Nephron progenitor cell (in vitro differentiated cells): ENCODE measurements around the gene COX7C.
"Not testable (repeated sequence)": the region's sequence is repeated elsewhere in the genome, so short reads cannot be mapped to it uniquely, and the experiment has no call there.

Experiments
- DNase-seq: peaks from one replicate; pipeline ENCODE4 v3.0.0; 2021
- H3K27ac Mint-ChIP-seq: 2 replicates; pipeline ENCODE4 v1.8.0; 2021; ENCODE audit warnings: mild to moderate bottlenecking, moderate library complexity, mixed read lengths
- H3K27me3 Mint-ChIP-seq: 2 replicates; pipeline ENCODE4 v1.8.0; 2021; ENCODE audit warnings: mild to moderate bottlenecking, low read depth, mixed read lengths; ENCODE audit not compliant: poor library complexity
- H3K36me3 Mint-ChIP-seq: 2 replicates; pipeline ENCODE4 v1.8.0; 2021; ENCODE audit warnings: low read depth, mixed read lengths
- H3K4me1 Mint-ChIP-seq: 2 replicates; pipeline ENCODE4 v1.8.0; 2021; ENCODE audit warnings: mixed read lengths
- H3K4me3 Mint-ChIP-seq: 2 replicates; pipeline ENCODE4 v1.8.0; 2021; ENCODE audit warnings: mild to moderate bottlenecking, moderate library complexity, mixed read lengths
- H3K9me3 Mint-ChIP-seq: 2 replicates; pipeline ENCODE4 v1.8.0; 2021; ENCODE audit warnings: mild to moderate bottlenecking, moderate library complexity, mixed read lengths
- TF ChIP-seq, protein P1 (sequence below): fragments of 200-600 bp; sonication (generic); IDR thresholded peaks from 2 replicates; pipeline ENCODE4 v1.5.0; 2021; ENCODE audit warnings: antibody characterized with exemption

COX7C gene, protein sequence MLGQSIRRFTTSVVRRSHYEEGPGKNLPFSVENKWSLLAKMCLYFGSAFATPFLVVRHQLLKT

GRCh38 chr5:86617756-86618576, at the start of gene COX7C:
TSS of gene COX7C (plus strand) at chr5:86617941. CDS start at chr5:86618056, 115 bp downstream.
- Mint-ChIP-seq H3K4me1 (peaks cover 14% of the 10 kb centered on the region), H3K9me3 (peaks cover 15% of the 10 kb centered on the region), H3K4me3 (peak within 1 kb of the TSS; percentile 100), H3K27ac (peak within 1 kb of the TSS; percentile 99), H3K27me3 (peaks cover 12% of the 10 kb centered on the region), H3K36me3 (peaks cover 46% of the 10 kb centered on the region)
- peak; percentile 83 for DNase-seq
- TF ChIP-seq, protein P1, sequence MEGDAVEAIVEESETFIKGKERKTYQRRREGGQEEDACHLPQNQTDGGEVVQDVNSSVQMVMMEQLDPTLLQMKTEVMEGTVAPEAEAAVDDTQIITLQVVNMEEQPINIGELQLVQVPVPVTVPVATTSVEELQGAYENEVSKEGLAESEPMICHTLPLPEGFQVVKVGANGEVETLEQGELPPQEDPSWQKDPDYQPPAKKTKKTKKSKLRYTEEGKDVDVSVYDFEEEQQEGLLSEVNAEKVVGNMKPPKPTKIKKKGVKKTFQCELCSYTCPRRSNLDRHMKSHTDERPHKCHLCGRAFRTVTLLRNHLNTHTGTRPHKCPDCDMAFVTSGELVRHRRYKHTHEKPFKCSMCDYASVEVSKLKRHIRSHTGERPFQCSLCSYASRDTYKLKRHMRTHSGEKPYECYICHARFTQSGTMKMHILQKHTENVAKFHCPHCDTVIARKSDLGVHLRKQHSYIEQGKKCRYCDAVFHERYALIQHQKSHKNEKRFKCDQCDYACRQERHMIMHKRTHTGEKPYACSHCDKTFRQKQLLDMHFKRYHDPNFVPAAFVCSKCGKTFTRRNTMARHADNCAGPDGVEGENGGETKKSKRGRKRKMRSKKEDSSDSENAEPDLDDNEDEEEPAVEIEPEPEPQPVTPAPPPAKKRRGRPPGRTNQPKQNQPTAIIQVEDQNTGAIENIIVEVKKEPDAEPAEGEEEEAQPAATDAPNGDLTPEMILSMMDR, result no peak

DNA sequence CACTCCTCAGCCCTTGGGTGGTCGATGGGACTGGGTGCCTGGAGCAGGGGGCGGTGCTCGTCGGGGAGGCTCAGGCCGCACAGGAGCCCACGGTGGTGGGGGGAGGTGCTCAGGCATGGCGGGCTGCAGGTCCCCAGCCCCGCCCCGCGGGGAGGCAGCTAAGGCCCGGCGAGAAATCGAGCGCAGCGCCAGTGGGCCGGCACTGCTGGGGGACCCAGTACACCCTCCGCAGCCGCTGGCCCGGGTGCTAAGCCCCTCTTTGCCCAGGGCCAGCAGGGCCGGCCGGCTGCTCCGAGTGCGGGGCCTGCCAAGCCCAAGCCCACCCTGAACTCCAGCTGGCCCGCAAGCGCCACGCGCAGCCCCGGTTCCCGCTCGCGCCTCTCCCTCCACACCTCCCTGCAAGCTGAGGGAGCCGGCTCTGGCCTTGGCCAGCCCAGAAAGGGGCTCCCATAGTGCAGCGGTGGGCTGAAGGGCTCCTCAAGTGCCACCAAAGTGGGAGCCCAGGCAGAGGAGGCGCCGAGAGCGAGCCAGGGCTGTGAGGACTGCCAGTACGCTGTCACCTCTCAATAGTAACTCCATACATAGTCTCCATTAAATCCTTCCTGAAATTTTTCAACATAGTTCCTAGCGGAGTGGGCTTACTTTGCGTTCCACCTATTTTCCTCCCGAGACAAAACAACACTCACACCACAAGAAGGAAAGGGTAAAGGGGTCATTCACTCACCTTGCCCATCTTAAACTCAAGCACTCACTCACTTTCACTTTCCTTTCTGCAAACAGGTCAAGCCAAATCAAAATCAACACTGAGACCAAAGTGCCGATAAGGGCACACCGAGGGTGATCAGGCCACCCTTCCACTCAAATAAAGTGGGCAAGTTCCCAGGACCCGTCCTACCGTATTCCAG, 48.0 kb upstream of the COX7C start:
- not testable (repeated sequence) for H3K4me1 Mint-ChIP-seq

DNA sequence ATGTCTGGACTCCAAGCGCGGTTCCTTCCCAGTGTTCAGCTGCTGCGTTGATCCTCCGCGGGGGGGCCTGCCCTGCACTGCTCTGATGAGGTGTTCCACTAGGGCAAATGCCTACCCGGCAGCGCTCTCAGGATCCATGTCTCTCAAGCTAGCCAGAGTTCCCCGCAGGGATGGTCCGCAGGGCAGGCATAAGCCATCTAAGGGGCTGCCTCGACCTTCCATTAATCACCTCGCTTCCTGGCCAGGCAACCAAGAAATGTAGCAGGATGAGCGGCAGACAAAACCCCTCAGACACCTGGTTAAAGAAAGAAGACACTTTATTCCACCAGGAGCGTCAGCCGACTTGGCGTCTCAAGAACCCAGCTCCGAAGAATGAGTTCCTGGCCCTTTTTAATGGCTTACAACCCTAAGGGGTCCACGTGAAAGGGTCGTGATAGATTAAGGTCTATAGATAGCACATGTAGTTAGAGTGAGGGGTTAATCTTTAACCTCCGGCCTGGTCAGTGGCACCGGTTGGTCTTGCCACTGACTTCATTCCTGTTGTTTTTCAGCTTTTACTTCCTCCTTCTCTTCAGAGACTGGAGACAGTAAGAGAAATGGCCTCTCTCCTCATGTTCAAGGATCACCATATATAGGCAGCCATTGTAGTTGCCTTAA, 47.2 kb upstream of the COX7C start:
- H3K27me3 Mint-ChIP-seq, result peaks cover 2% of the 10 kb centered on the region
- H3K4me1 Mint-ChIP-seq, result no peaks in the 10 kb centered on the region
- H3K36me3 Mint-ChIP-seq, result no peaks in the 10 kb centered on the region
- peaks cover 12% of the 10 kb centered on the region for H3K9me3 Mint-ChIP-seq
- no peak for DNase-seq
- H3K27ac Mint-ChIP-seq, result peak overlapping the region; percentile 66
- H3K4me3 Mint-ChIP-seq, result no peak overlapping the region
- TF ChIP-seq, protein P1, result no peak

More for the DNA sequence above, 48.0 kb upstream of the COX7C start:
- DNase-seq, H3K4me3 Mint-ChIP-seq, H3K36me3 Mint-ChIP-seq, H3K27me3 Mint-ChIP-seq: not testable (repeated sequence)
- Mint-ChIP-seq H3K9me3 (peaks cover 12% of the 10 kb centered on the region), H3K27ac (peak overlapping the region; percentile 66)

DNA sequence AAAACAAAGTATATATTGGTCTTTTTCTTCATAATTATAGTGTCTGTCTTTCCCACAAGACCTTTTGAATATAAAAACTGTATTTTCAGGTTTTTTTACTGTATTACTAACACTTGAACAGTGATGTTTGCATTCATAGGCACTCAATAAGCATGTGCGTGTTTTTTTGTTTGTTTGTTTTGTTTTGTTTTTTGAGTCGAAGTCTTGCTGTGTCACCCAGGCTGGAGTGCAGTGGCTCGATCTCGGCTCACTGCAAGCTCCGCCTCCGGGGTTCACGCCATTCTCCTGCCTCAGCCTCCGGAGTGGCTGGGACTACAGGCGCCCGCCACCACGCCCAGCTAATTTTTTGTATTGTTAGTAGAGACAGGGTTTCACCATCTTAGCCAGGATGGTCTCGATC, 46.6 kb upstream of the COX7C start:
- DNase-seq, H3K4me1 Mint-ChIP-seq, H3K4me3 Mint-ChIP-seq, H3K36me3 Mint-ChIP-seq, H3K27ac Mint-ChIP-seq, H3K27me3 Mint-ChIP-seq: not testable (repeated sequence)
- peaks cover 12% of the 10 kb centered on the region for H3K9me3 Mint-ChIP-seq

DNA sequence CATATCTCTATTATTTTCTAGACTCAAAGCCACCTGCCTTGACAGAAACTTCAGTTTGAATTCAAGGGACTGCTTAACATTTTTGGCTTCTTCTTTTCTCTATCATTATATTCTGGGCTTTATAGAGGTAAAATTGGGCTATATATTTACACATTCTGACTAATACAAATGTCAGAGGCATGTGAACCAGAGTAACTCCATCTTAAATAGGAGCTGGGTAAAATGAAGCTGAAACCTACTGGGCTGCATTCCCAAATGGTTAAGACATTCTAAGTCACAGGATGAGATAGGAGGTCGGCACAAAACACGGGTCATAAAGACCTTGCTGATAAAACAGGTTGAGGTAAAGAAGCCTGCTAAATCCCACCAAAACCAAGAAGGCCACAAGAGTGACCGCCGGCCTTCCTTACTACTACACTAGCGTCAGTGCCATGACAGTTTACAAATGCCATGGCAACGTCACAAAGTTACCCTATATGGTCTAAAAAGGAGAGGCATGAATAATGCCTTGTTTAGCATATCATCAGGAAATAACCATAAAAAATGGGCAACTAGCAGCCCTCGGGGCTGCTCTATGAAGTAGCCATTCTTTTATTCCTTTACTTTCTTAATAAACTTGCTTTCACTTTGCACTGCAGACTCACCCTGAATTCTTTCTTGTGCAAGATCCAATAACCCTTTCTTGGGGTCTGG, 44.8 kb upstream of the COX7C start:
- TF ChIP-seq, protein P1, result no peak
- no peaks in the 10 kb centered on the region for H3K36me3 Mint-ChIP-seq
- H3K9me3 Mint-ChIP-seq, result peaks cover 12% of the 10 kb centered on the region
- no peak overlapping the region for H3K4me3 Mint-ChIP-seq
- DNase-seq, result no peak
- H3K4me1 Mint-ChIP-seq, result no peaks in the 10 kb centered on the region
- no peak overlapping the region for H3K27ac Mint-ChIP-seq
- H3K27me3 Mint-ChIP-seq, result peaks cover 2% of the 10 kb centered on the region

DNA sequence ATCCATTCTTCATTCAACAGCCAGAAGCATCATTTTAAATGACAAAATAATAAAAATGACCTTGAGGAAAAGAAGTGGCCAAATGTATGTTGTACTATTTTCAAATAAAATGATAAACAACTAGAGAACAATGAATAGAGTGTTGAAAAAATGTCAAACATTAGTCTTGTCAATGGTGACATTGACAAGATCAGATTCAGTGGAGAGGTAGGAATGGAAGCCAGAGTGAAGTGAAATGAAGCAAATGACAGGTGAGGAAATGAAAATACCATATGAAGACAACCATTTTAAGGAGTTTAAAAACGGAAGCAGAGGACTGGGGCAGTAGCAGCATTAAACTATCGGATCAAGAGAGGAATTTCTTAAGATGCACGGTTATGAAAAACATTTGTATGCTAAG, 38.2 kb upstream of the COX7C start:
- H3K27ac Mint-ChIP-seq, result no peak overlapping the region
- H3K4me1 Mint-ChIP-seq, result no peaks in the 10 kb centered on the region
- TF ChIP-seq, protein P1, result no peak
- H3K36me3 Mint-ChIP-seq, result no peaks in the 10 kb centered on the region
- H3K27me3 Mint-ChIP-seq, result no peaks in the 10 kb centered on the region
- no peak for DNase-seq
- peaks cover 3% of the 10 kb centered on the region for H3K9me3 Mint-ChIP-seq
- no peak overlapping the region for H3K4me3 Mint-ChIP-seq
